Measurements from ENCODE around the gene SELE.

GRCh38 chr1:169676001-169676400 is 57.9 kb downstream of the SELE start:
- no peak for TF ChIP-seq YY1 (IDR thresholded peaks at IDR 0.05; ENCODE audit: low read depth, low read length)
- no peak for TF ChIP-seq EZH2 (IDR thresholded peaks at IDR 0.05; ENCODE audit: low read depth, low read length, severe bottlenecking)
- TF ChIP-seq POU5F1 (IDR thresholded peaks at IDR 0.05; ENCODE audit: low read depth, low read length): no peak
- TF ChIP-seq CTCF (IDR thresholded peaks at IDR 0.05; ENCODE audit: control extremely low read depth in 1 of 3, insufficient read depth in 1 of 3, low read depth in 1 of 3, low read length in 3 of 3): no peak
- TF ChIP-seq RAD21 (IDR thresholded peaks at IDR 0.05 in 1 of 2, conservative IDR thresholded peaks at IDR 0.05 in 1 of 2; ENCODE audit: low read depth in 2 of 2, low read length in 2 of 2): no peak
- TF ChIP-seq POLR2A (IDR thresholded peaks at IDR 0.05; ENCODE audit: control extremely low read depth in 1 of 2, low read depth in 2 of 2, low read length in 2 of 2): no peak
- no peak for TF ChIP-seq SUZ12 (IDR thresholded peaks at IDR 0.05; ENCODE audit: low read length)
- TF ChIP-seq USF2 (IDR thresholded peaks at IDR 0.05; ENCODE audit: low read length): no peak
- no peak for TF ChIP-seq POLR2AphosphoS5 (IDR thresholded peaks at IDR 0.05; ENCODE audit: low read depth, low read length)
- no peak for TF ChIP-seq SP1 (IDR thresholded peaks at IDR 0.05; ENCODE audit: low read depth, low read length)
- TF ChIP-seq NRF1 (IDR thresholded peaks at IDR 0.05; ENCODE audit: low read depth, low read length): no peak
- TF ChIP-seq MAX (IDR thresholded peaks at IDR 0.05): no peak
- TF ChIP-seq CHD1 (IDR thresholded peaks at IDR 0.05; ENCODE audit: low read depth, low read length): no peak
